GM19455 (cell line): ENCODE results near the gene HBA2.
"Not testable (repeated sequence)": the region's sequence is repeated elsewhere in the genome, so short reads cannot be mapped to it uniquely, and the experiment has no call there.

Experiments
- ATAC-seq: cut with Tn5 transposase; IDR thresholded peaks from one replicate; pipeline ENCODE4 v1.9.1; 2021; ENCODE audit not compliant: unreplicated experiment

The HBA2 gene

DNA sequence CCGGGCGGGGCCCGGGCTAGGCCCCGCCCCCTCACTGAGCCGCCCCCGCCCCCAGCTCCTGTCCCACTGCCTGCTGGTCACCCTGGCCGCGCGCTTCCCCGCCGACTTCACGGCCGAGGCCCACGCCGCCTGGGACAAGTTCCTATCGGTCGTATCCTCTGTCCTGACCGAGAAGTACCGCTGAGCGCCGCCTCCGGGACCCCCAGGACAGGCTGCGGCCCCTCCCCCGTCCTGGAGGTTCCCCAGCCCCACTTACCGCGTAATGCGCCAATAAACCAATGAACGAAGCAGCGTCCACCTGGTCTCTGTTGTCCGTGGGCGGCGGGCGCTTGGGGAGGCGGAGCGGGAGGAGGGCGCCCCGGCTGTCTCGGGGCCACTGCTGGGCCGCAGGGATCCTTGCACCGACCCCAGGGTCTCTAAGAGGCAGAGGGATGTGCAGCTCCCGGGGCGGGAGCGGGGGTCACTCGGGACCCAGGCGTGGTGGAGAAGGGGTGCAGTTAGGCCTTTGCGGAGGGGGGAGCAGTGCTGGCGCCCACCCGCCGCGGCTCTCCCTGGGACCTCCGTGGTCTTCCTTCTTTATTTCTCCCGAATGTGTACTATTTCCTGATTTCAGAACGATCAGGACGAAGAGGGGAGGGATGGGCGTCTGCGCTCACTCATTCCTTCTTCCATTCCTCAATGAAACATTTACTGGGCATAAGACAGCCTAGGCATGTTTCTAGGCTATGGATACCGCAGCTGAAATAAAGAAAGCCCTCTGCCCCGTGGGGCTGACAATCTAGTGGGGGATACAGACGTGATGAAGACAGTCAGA, 18.3 kb upstream of the HBA2 start:
- ATAC-seq: no peak

GRCh38 chr16:155031-155398, 17.7 kb upstream of the HBA2 start:
- ATAC-seq: no peak

GRCh38 chr16:159136-159849, 13.4 kb upstream of the HBA2 start:
- no peak for ATAC-seq

DNA sequence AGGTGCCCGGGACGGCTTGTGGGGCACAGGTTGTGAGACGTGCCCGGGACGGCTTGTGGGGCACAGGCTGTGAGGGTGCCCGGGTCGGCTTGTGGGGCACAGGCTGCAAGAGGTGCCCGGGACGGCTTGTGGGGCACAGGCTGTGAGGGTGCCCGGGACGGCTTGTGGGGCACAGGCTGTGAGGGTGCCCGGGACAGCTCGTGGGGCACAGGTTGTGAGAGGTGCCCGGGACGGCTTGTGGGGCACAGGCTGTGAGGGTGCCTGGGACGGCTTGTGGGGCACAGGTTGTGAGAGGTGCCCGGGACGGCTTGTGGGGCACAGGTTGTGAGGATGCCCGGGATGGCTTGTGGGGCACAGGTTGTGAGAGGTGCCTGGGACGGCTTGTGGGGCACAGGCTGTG, 12.4 kb upstream of the HBA2 start:
- ATAC-seq: not testable (repeated sequence)

DNA sequence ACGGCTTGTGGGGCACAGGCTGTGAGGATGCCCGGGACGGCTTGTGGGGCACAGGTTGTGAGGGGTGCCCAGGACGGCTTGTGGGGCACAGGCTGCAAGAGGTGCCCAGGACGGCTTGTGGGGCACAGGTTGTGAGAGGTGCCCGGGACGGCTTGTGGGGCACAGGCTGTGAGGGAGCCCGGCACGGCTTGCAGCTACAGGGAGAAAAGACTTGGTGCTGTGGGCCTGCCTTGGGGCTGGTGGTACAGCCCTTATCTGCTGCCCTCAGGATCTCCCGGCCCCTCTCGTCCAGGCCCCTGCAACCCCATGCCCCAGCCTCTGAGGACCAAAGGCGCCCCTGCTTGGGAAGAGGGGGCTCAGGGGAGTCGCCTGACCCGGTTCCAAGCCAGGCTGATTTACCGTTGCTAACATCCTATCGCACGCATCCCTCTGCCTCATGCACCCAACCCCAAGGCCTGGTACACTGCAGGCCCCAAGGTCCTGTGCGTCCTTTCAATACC, 11.9 kb upstream of the HBA2 start:
- ATAC-seq: no peak

DNA sequence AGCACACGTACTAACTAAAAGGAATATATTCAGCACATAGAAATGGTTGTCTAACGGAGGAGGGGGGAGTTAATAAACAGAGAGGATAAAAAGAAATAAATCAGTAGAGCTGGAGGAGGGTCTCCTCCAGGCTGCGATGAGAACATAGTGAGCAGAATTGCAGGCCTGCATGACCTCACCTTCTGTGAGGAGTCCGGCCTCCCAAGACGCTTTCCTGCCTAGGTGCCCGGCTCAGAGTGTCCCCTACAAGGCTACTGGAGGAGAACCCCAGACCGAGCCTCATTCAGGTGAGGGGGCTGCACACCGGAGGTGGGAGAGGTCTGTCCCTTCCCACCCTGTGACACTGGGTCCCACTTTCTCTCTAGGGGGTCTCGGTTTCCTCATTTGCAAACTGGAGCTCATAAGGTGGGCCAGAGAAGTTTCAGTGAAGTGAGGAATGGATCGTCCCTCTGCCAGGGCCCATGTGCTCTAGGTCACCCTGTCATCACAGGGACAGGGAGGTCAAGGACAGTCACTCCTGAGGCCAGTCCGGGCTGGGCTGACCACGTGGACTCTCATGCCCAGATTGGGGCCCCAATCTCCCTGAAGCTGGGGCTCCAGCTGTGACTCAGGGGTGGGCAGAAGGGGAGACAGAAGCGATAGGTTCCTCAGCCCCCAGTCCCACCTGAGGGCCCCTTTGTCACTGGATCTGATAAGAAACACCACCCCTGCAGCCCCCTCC, 10.2 kb upstream of the HBA2 start:
- ATAC-seq: no peak

DNA sequence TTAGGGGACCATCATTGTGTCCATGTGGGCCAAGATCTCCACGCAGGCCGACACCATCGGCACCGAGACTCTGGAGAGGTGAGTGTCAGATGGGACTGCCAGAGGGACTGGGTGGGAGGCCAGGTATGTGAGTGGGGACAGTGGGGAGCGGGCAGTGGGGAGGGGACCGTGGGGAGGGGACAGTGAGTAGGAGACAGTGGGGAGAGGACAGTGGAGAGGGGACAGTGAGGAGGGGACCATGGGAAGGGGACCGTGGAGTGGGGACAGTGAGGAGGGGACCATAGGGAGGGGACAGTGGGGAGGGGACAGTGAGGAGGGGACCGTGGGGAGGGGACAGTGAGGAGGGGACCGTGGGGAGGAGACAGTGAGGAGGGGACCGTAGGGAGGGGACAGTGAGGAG, 9.5 kb upstream of the HBA2 start:
- not testable (repeated sequence) for ATAC-seq

- not testable (repeated sequence) for ATAC-seq
Observed at GRCh38 chr16:163696-164095, 9.0 kb upstream of the HBA2 start.

DNA sequence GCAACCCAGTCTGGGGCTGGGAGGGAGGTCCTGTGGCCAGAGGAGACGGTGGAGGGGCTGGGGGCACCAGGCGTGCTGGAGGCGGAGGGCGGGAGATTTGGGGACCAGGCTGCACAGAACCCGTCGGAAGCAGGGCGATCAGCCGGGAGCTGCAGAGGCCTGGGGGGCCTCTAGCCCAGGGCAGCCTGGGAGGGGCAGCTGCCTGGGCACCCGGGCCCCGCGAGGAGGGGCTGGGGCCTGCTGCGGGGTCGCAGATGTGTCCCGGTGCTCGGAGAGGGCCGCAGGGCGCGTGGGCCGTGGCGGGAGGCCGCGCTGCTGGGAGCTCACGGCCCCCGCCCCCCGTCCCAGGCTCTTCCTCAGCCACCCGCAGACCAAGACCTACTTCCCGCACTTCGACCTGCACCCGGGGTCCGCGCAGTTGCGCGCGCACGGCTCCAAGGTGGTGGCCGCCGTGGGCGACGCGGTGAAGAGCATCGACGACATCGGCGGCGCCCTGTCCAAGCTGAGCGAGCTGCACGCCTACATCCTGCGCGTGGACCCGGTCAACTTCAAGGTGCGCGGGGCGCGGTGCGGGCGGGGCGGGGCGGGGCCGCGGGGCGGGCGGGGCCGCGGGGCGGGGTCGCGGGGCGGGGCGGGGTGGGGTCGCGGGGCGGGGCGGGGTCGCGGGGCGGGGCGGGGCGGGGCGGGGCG, 8.4 kb upstream of the HBA2 start:
- ATAC-seq: not testable (repeated sequence)

GRCh38 chr16:164827-165538, 7.7 kb upstream of the HBA2 start:
- no peak for ATAC-seq

DNA sequence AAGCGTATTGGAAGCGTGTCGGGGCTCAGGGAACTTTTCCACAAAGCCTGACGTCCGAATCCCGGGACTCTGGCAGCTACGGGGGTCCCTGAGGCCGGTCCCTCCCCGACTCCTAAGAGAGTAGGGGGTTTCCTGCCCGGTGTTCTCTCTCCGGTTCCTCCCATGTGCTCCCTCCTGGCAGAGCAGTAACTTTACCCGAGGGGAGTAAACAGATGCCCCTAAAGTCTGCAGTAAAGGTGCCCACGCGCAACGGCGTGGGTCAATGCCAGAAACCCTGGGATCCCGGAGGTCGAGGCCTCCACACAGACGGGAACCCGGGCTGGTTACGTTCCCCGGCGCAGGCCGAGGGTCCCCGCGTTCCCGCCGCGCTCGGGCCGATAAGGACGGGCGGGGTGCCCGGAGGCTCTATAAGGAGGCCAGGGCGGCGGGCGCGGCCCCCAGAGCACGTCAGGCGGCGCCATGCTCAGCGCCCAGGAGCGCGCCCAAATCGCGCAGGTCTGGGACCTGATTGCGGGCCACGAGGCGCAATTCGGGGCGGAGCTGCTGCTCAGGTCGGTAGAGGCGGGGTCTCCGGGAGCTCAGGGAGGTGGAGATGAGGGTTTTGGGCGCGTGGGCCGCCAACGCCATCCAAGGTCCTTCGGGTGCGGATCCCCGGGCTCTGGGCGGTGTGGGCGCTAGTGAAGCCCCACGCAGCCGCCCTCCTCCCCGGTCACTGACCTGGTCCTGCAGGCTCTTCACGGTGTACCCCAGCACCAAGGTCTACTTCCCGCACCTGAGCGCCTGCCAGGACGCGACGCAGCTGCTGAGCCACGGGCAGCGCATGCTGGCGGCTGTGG, 6.9 kb upstream of the HBA2 start, which contains the start of gene HBM:
HBM (plus strand) TSS at position 440 of the 836 bp plus-strand sequence; CDS start at position 460, 20 bp downstream.
- no peak for ATAC-seq

DNA sequence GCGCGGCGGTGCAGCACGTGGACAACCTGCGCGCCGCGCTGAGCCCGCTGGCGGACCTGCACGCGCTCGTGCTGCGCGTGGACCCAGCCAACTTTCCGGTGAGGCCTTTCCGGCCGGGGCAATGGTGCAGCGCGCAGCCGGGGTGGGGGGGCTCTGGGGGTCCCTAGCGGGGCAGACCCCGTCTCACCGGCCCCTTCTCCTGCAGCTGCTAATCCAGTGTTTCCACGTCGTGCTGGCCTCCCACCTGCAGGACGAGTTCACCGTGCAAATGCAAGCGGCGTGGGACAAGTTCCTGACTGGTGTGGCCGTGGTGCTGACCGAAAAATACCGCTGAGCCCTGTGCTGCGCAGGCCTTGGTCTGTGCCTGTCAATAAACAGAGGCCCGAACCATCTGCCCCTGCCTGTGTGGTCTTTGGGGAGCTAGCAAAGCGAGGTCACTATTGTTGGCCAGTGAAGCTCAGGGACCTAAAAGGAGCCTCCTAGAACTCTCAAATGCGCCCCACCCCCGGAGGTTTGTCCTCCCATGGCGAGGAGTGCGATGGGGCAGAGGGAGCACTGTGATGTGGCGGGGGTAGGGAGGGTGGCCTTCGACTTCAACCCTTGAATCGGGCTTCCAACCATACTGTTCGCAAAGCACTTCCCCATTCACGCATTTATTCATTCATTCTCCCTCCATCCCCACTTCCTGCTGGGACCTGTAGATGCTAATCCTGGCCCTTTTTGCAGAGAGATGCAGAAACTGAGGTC, 6.1 kb upstream of the HBA2 start:
- ATAC-seq: no peak

DNA sequence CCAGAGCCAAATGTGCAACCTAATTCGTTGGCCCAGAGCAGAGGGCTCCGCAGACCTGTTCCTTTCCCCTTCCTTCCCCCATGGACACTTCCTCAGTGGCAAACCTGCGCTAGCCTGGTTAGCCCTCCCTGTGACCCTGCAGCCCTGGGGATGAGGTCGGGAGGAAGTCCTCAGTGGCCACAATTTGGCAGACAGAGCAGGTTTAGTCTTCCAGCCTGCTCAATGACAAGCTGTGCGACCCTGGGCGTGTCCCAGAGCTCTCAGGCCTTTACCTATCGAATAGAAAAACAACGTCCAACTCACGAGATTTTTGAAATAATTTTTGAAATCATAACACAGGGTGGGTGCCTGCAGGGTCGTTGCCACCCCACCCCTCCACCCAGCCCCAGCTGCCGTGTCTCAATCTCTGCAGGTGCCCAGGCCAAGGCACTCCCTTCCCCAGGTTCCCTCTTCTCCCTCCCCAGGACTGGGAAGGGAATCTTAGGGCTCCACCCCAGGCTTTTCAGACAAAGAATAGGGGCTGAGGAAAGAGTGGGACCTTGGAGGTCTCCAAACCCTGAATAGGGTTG, 5.5 kb upstream of the HBA2 start:
- no peak for ATAC-seq

- ATAC-seq: no peak
Observed at GRCh38 chr16:168424-168823, 4.3 kb upstream of the HBA2 start.

DNA sequence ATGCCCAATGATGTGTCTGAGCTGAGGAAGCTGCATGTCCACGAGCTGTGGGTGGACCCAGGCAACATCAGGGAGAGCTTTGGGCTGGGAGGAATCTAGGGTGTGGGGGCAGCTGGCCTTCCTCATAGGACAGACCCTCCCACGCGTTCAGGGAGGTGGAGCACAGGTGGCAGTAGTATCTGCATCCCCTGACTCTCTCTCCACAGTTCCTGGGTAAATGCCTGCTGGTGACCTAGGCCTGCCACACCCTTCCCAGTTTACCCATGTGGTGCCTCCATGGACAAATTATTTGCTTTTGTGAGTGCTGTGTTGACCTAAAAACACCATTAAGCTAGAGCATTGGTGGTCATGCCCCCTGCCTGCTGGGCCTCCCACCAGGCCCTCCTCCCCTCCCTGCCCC, 3.7 kb upstream of the HBA2 start:
- ATAC-seq: no peak

- ATAC-seq: not testable (repeated sequence)
Observed at GRCh38 chr16:170088-170507, 2.6 kb upstream of the HBA2 start.

GRCh38 chr16:170788-171187, 1.9 kb upstream of the HBA2 start:
- ATAC-seq: no peak

DNA sequence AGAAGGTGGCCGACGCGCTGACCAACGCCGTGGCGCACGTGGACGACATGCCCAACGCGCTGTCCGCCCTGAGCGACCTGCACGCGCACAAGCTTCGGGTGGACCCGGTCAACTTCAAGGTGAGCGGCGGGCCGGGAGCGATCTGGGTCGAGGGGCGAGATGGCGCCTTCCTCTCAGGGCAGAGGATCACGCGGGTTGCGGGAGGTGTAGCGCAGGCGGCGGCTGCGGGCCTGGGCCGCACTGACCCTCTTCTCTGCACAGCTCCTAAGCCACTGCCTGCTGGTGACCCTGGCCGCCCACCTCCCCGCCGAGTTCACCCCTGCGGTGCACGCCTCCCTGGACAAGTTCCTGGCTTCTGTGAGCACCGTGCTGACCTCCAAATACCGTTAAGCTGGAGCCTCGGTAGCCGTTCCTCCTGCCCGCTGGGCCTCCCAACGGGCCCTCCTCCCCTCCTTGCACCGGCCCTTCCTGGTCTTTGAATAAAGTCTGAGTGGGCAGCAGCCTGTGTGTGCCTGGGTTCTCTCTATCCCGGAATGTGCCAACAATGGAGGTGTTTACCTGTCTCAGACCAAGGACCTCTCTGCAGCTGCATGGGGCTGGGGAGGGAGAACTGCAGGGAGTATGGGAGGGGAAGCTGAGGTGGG, 657 bp downstream of the HBA2 start:
- ATAC-seq: not testable (repeated sequence)
